Common myeloid progenitor, CD34-positive (primary cell): Measurements from ENCODE around the gene CFAP157.

Experiments
- CTCF ChIA-PET: fragments of 350-600 bp; sonication (Branson Sonifier 250); formaldehyde crosslinking; loops from one replicate; lab custom pipeline; 2021; ENCODE audit warnings: antibody characterized with exemption; lab: Charles Lee
- POLR2A ChIA-PET: fragments of 350-600 bp; sonication (Branson Sonifier 250); formaldehyde crosslinking; loops from one replicate; lab custom pipeline; 2021; ENCODE audit warnings: antibody characterized with exemption; lab: Charles Lee
- DNase-seq, 3 donors: peaks; one replicate each; pipeline versions ENCODE4 v3.0.0 to v3.0.0-alpha.2; 2013
- H3K27ac ChIP-seq, 2 experiments: 1 replicate in 1 of 2; 2 replicates in 1 of 2; pipeline ENCODE4 v1.7.0; 2013; ENCODE audit warnings: inconsistent platforms in 2 of 2, low read length in 2 of 2, mild to moderate bottlenecking in 2 of 2, low read depth in 1 of 2, moderate library complexity in 1 of 2; ENCODE audit not compliant: severe bottlenecking in 2 of 2, insufficient read depth in 1 of 2, poor library complexity in 1 of 2
- H3K27me3 ChIP-seq, 5 experiments: replicated peaks in 2 of 5; 1 replicate in 3 of 5; 2 replicates in 2 of 5; pipeline versions ENCODE4 v1.6.1 to v1.7.0; 2013; ENCODE audit warnings: low read length in 4 of 5, mild to moderate bottlenecking in 2 of 5, moderate library complexity in 2 of 5, inconsistent platforms in 1 of 5; ENCODE audit not compliant: insufficient read depth in 5 of 5, control insufficient read depth in 4 of 5
- H3K36me3 ChIP-seq, 4 experiments: 1 replicate in 2 of 4; 2 replicates in 2 of 4; pipeline versions ENCODE4 v1.6.1 to v1.7.0; 2013; ENCODE audit warnings: low read length in 3 of 4, control low read depth in 1 of 4, mild to moderate bottlenecking in 1 of 4; ENCODE audit not compliant: control insufficient read depth in 4 of 4, insufficient read depth in 4 of 4
- H3K4me1 ChIP-seq, 4 experiments: 1 replicate in 3 of 4; 2 replicates in 1 of 4; pipeline versions ENCODE4 v1.6.1 to v1.7.1; 2013; ENCODE audit warnings: low read length in 3 of 4, mild to moderate bottlenecking in 3 of 4, control low read depth in 1 of 4, inconsistent platforms in 1 of 4, moderate library complexity in 1 of 4; ENCODE audit not compliant: control insufficient read depth in 4 of 4, insufficient read depth in 4 of 4; ENCODE audit errors: control extremely low read depth in 1 of 4
- H3K4me3 ChIP-seq, 7 experiments: 1 replicate in 4 of 7; 2 replicates in 3 of 7; pipeline versions ENCODE4 v1.5.1 to v1.7.0; 2013; ENCODE audit warnings: mild to moderate bottlenecking in 7 of 7, low read length in 6 of 7, moderate library complexity in 6 of 7, inconsistent platforms in 2 of 7, low read depth in 2 of 7, control low read depth in 1 of 7; ENCODE audit not compliant: insufficient read depth in 4 of 7, control insufficient read depth in 1 of 7; ENCODE audit errors: extremely low read depth in 1 of 7
- H3K9me3 ChIP-seq, 5 experiments: 1 replicate in 4 of 5; 2 replicates in 1 of 5; pipeline versions ENCODE4 v1.6.1 to v1.7.1; 2013; ENCODE audit warnings: low read length in 4 of 5, mild to moderate bottlenecking in 2 of 5, inconsistent platforms in 1 of 5, low read depth in 1 of 5, moderate library complexity in 1 of 5; ENCODE audit not compliant: control insufficient read depth in 4 of 5, insufficient read depth in 2 of 5; ENCODE audit errors: control extremely low read depth in 1 of 5
- WGBS: methylation state at CpG from one replicate; pipeline ENCODE4 v1.1.5; 2013; ENCODE audit not compliant: insufficient coverage; 5-methylcytosine and 5-hydroxymethylcytosine counted together

The CFAP157 gene

GRCh38 chr9:127763918-127764384 lies 57.2 kb downstream of the CFAP157 start:
- Histone ChIP-seq H3K4me3 (no peak overlapping the region), H3K4me1 (peaks cover 2 to 52% (median 51%) of the 10 kb centered on the region in 4 experiments), H3K9me3 (no peaks in the 10 kb centered on the region), H3K36me3 (peaks cover 7 to 64% (median 29%) of the 10 kb centered on the region in 4 experiments), H3K27me3 (no peaks in the 10 kb centered on the region), H3K27ac (no peak overlapping the region)
- ChIA-PET CTCF (interaction anchor here (0.7 to 14.0 kb wide), 14 partner anchors 9 to 158 kb away, joined by 3 to 244 read pairs (median 5); partner anchors contain the start of genes CDK9 and SH2D3C), POLR2A (interaction anchor here (1.5 to 2.7 kb wide), 2 partner anchors 19 to 21 kb away, joined by 6 to 11 read pairs; partner anchors contain the start of gene CDK9)
- WGBS, result 62% methylated on average over 7 of the region's 7 CpGs
- peak in 2 of 3 donors; percentile 41 to 53 for DNase-seq

GRCh38 chr9:127765418-127765817 lies 58.6 kb downstream of the CFAP157 start:
- H3K4me3 ChIP-seq, result no peak overlapping the region
- 100% methylated on average over 1 of the region's 1 CpG for WGBS
- H3K9me3 ChIP-seq, result no peaks in the 10 kb centered on the region
- POLR2A ChIA-PET, result interaction anchor here (1.3 kb wide), 1 partner anchor 17 kb away, joined by 4 read pairs; no protein-coding TSS in a partner anchor
- no peaks in the 10 kb centered on the region for H3K27me3 ChIP-seq
- H3K27ac ChIP-seq, result no peak overlapping the region
- peaks cover 4 to 66% (median 65%) of the 10 kb centered on the region in 4 experiments for H3K4me1 ChIP-seq
- DNase-seq, result no peak
- CTCF ChIA-PET, result interaction anchor here (0.8 to 14.0 kb wide), 11 partner anchors 10 to 156 kb away, joined by 3 to 244 read pairs (median 8); partner anchors contain the start of genes CDK9, SH2D3C and TOR2A
- H3K36me3 ChIP-seq, result peaks cover 7 to 64% (median 22%) of the 10 kb centered on the region in 4 experiments
